ENCODE results near the gene SEMA6B. TPM values are rescaled to one million over a fixed set of nuclear protein-coding genes. Genes with fewer than 3 reads are reported as not detected.

Gene SEMA6B
- total and polyA plus RNA-seq, 2 donors (not counting 3 experiments of a cell fraction or from before 2014, with no cell fraction given), result 97.8 to 176 TPM

GRCh38 chr19:4518345-4519171 lies 40.9 kb downstream of the SEMA6B start, which contains the start of gene PLIN4:
Gene PLIN4, minus strand, starts transcription at chr19:4518486. Its CDS starts 214 bp downstream, at chr19:4518272.
- Histone ChIP-seq H3K4me3 (replicated peaks in 1 of 3; ENCODE audit: insufficient read depth in 1 of 3, low read depth in 1 of 3, low read length in 3 of 3) (no peak within 1 kb of the TSS), H3K36me3 (ENCODE audit: control insufficient read depth in 2 of 2, extremely low read depth in 1 of 2, insufficient read depth in 2 of 2, low read length in 2 of 2) (no peaks in the 10 kb centered on the region), H3K9ac (replicated peaks; ENCODE audit: extremely low read depth, insufficient read depth, low read length) (no peak within 1 kb of the TSS), H3K9me1 (replicated peaks; ENCODE audit: control insufficient read depth, extremely low read depth, insufficient read depth, low read length) (no peaks in the 10 kb centered on the region), H3K79me2 (ENCODE audit: control insufficient read depth, insufficient read depth, low read length) (no peaks in the 10 kb centered on the region), H3K4me1 (ENCODE audit: control insufficient read depth, extremely low read depth, insufficient read depth, low read length) (no peaks in the 10 kb centered on the region), H2AFZ (ENCODE audit: low read depth, low read length) (no peak within 1 kb of the TSS), H4K20me1 (replicated peaks; ENCODE audit: control insufficient read depth, extremely low read depth, insufficient read depth, low read length) (no peaks in the 10 kb centered on the region), H3K9me3 (replicated peaks; ENCODE audit: control insufficient read depth, insufficient read depth, low read length) (no peaks in the 10 kb centered on the region), H3K27ac (ENCODE audit: insufficient read depth, low read depth, low read length) (no peak within 1 kb of the TSS), H3K27me3 (ENCODE audit: control insufficient read depth in 2 of 2, insufficient read depth in 2 of 2, low read length in 2 of 2) (no peaks in the 10 kb centered on the region), H3K4me2 (ENCODE audit: insufficient read depth, low read length) (no peak within 1 kb of the TSS)
- no peak for DNase-seq (ENCODE audit: low read depth, low spot score)
- BruUV-seq (replicated peaks), result no TSS peak
- intact Hi-C loops (cut with micrococcal nuclease) (no loop called here), dilution Hi-C loops (cut with MboI; ENCODE audit: extremely low pct_ligation_motif_present, low sequenced_read_pairs) (no loop called here)
- POLR2A ChIA-PET, result no interaction called here
- CTCF ChIA-PET, result interaction anchor here (1.0 to 2.8 kb wide), 5 partner anchors 7 to 251 kb away, joined by 3 to 17 read pairs (median 4); no protein-coding TSS in a partner anchor
- no peak for FAIRE-seq
- TF ChIP-seq POLR2A (IDR thresholded peaks at IDR 0.05; ENCODE audit: low read depth, low read length) (no peak), POLR2AphosphoS5 (IDR thresholded peaks at IDR 0.05; ENCODE audit: insufficient read depth, low read depth, low read length) (no peak), MAX (IDR thresholded peaks at IDR 0.05; ENCODE audit: insufficient read depth, insufficient read length) (no peak), GATA2 (IDR thresholded peaks at IDR 0.05; ENCODE audit: insufficient read depth, insufficient read length, low read depth, low read length) (no peak), EZH2 (IDR thresholded peaks at IDR 0.05; ENCODE audit: borderline replicate concordance, low read depth, low read length, severe bottlenecking) (no peak), JUN (IDR thresholded peaks at IDR 0.05; ENCODE audit: borderline replicate concordance, insufficient read depth, insufficient read length, low read depth) (no peak), FOS (IDR thresholded peaks at IDR 0.05; ENCODE audit: borderline replicate concordance, insufficient read depth, low read length) (no peak)

Measured in endothelial cell of umbilical vein (primary cell).